Measurements from ENCODE around the gene BCL11A.

The BCL11A gene

DNA sequence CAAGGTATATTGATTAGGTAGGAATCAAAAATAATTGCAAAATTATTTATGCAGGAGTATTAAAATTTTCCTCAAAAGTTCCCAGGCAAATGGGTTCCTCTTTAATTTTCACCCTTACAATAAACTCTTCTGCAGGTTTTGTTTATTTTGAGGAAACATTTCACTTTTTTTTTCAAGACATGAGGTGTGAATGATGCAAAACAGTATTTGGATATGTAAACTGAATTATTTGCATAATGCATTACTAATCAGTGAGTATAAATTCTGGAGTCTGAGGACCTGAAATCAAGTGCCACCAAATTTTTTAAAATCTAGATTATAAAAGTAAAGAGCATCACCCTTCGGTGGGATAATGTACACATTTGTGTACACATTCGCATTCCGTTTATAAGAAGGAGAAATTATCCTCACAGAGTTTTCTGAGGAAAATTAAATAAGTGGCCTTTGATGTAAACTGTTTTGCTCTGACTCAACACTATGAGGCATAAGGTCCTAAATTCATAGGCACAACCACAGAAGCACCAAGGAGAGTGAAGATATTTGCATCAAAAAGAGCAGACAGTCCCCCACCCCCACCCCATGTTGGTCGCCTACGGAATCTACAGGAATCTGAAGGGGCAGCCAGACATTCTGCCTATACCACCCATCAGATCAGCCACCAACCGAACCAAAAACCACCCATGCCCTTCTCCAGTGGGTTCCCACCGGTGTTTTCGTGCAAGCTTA is 33.1 kb downstream of the BCL11A start:
- DNase-seq, result no peak
- TF ChIP-seq POLR2A (IDR thresholded peaks at IDR 0.05; ENCODE audit: low read length), result no peak
- TF ChIP-seq GATA1 (IDR thresholded peaks at IDR 0.05; ENCODE audit: low read depth, low read length), result no peak

DNA sequence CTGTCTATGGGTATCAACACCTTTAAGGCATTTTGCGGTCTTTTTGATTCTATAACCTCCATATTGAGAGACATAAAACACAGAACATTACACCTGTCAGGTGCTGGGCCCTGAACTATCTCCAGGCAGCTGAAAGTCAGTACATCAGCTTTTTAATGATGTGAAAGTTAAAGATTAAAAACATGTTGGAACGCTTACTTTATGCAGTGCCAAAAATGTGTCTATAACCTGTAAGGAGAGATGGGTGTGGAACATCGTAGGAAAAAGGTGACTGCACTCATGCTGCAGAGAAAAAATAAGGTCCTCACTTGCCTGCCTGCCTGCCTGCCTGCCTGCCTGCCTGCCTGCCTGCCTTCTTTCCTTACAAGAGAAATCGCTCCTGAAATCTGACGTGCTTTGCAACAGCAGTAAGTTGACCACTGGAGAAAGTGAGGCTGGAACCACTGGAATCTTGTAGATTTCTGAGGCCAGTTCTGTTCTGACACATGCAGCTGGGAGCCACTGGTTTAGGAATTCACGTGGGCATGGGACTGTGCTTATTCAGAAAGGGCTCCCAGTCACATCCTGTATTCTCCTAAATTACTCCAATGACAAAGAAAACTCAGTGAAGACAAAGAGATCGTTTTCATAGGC is 34.1 kb downstream of the BCL11A start:
- no peak for TF ChIP-seq GATA1 (IDR thresholded peaks at IDR 0.05; ENCODE audit: low read depth, low read length)
- no peak for TF ChIP-seq POLR2A (IDR thresholded peaks at IDR 0.05; ENCODE audit: low read length)

DNA sequence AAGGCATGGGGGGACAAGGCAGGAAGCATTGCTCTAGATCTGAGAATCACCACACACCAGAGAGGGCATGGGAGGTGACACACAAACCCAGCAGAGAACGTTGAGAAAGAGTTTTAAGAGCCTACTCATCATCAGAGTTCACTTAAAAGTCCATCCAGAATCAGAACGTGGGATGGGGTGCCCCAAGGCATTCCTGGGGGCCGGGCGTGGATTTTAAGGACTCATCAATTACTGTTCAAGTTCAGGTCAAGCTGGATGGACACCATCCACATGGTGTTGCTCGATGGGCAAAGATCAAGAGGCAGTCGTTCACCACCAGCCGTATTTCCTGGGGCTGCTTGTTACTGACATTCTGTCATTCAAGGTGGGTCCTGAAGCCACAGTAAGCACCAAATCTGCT is 34.9 kb downstream of the BCL11A start:
- TF ChIP-seq POLR2A (IDR thresholded peaks at IDR 0.05; ENCODE audit: low read length), result no peak
- TF ChIP-seq GATA1 (IDR thresholded peaks at IDR 0.05; ENCODE audit: low read depth, low read length), result no peak
- DNase-seq, result no peak

More for the DNA sequence above, 34.1 kb downstream of the BCL11A start:
- no peak for DNase-seq

DNA sequence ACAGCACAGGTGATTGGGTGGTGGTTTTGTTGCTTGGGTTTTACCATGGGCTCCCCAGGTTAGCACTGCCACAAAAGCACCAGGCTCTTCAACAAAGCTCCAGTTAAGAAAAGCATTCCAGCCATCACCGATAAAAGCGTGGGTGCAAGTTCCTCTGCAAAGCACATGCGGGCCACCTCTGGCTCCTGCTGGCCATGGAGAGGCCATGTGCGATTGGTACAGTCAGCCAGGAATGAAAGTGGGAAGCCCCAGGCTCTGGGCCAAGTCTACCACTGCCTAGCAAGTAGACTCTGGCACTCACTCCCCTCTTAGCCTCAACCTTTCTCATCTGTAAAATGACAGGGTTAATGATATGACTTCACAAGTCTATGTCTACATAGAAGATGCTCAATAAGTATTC is 36.0 kb downstream of the BCL11A start:
- TF ChIP-seq POLR2A (IDR thresholded peaks at IDR 0.05; ENCODE audit: low read length) (no peak), GATA1 (IDR thresholded peaks at IDR 0.05; ENCODE audit: low read depth, low read length) (no peak)
- no peak for DNase-seq

DNA sequence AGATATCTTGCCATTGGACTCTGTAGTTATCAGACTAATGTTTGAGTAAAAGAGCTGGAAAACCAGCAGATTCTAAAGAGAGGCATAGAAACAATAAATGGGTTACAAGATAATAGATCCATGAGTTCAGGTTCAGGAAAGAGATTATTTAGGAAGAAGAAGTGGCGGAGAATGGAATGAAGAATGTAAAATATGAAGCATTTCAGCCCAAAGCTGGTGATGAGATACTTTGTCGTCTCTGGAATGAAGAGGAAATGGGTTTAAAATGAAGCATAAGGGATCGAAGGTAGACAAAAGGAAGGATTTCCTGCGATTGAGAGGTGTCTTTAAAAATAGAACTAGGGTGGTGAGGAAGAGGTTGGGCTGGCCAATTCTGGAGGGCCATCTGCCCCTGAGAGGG is 36.6 kb downstream of the BCL11A start:
- TF ChIP-seq POLR2A (IDR thresholded peaks at IDR 0.05; ENCODE audit: low read length), result no peak
- TF ChIP-seq GATA1 (IDR thresholded peaks at IDR 0.05; ENCODE audit: low read depth, low read length), result no peak
- no peak for DNase-seq

DNA sequence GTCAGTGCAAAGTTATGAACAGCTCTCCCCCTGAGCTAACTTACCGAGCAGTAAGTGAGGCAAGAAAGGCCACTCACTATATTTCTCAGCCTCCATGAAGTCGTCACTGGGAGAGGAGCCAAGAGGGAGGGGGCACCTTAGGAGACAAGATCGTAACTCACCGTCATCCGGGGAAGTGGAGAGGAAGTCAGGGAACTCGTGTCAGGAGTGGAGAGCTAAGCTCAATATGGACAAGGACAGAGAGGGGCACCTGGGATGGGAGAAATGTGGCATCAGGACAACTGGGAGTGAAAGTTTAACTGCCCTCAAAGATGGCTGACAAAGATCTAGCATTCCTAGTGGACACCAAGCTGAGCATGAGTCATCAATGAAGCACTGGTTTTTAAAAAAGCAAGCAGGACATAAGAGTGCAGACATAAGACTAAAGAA is 37.1 kb downstream of the BCL11A start:
- TF ChIP-seq POLR2A (IDR thresholded peaks at IDR 0.05; ENCODE audit: low read length) (no peak), GATA1 (IDR thresholded peaks at IDR 0.05; ENCODE audit: low read depth, low read length) (no peak)
- peak in 1 of 2 experiments; percentile 40 for DNase-seq

DNA sequence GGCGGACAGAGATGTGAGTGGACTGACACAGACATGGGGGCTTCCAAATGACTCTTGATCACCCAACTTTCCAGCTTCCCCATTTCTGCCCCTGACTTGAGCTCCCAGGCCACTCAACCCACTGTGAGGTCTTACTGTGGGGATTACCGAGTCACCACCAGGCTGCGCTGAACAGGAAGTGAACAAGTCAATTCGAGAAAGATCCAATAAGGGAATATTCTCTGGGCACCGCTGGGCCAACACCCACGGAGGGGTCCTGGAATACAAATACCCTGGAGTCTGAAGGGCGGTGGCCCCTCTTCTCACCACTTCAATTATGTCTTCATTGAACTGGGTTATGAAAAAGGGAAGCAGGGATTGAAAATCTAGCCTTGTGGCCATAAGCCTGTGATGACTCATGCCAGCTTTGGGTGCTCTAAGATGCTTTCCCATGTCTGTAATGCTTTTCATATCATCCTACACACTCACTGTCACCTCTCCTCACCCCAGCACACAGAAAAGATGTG is 37.7 kb downstream of the BCL11A start:
- TF ChIP-seq POLR2A (IDR thresholded peaks at IDR 0.05; ENCODE audit: low read length), result no peak
- TF ChIP-seq GATA1 (IDR thresholded peaks at IDR 0.05; ENCODE audit: low read depth, low read length), result no peak
- peak in 1 of 2 experiments; percentile 18 for DNase-seq

DNA sequence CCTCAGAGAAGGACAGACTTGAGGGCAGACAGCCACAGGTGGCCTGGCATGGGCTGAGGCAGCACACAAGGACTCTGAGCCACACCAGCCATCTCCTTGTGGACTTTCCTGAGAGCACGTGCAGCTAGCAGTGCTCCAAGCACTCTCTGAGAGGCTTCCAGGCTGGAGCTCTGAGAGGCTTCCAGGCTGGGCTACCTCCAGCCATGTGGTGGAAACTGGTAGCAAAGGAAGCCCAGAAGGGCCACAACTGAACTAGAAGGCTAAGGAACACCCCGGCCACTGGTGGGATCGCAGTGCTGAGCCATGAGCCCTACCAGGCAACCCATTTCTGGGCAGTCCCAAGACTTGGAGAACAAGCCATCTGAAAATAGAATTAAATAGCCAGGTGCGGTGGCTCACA is 39.5 kb downstream of the BCL11A start:
- no peak for DNase-seq

DNA sequence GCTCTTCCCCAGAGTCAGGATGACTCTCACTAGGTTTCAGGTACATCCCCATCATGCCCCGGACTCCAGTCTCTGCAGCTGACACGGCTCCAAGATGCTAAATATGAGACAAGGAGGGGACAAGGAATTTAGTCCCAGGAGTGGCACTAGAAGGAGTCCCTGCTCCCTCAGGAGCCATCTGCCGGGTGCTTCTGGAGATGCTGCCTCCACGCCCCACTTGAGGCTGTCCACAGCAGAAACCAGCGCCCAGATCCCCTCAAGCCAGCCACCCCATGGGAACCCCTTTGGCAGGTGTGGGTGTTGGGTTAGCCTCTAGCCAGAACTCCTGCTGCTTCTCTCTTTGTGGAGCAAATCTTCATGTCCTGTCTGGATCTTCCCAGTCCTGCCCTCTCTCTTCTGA is 40.3 kb downstream of the BCL11A start:
- no peak for TF ChIP-seq POLR2A (IDR thresholded peaks at IDR 0.05; ENCODE audit: low read length)
- no peak for TF ChIP-seq GATA1 (IDR thresholded peaks at IDR 0.05; ENCODE audit: low read depth, low read length)

More for the DNA sequence above, 39.5 kb downstream of the BCL11A start:
- no peak for TF ChIP-seq POLR2A (IDR thresholded peaks at IDR 0.05; ENCODE audit: low read length)
- TF ChIP-seq GATA1 (IDR thresholded peaks at IDR 0.05; ENCODE audit: low read depth, low read length), result no peak

DNA sequence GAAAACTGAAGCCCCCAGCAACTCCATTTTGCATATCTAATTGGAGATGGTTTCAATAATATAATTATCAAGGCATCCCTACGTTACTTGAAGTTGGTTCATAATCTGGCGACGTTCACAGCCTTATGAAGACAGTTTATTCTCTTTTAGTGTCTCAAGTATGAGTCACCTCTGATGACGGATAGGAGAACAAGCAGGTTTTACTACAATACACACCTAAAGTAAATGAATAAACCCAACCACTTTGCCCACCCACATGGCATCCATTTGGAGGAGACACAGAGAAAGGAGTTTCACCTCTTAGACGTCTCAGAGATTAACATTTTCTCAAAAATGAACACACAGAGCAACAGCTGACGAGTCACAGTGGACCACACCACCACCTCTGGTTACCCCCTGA is 40.8 kb downstream of the BCL11A start:
- TF ChIP-seq GATA1 (IDR thresholded peaks at IDR 0.05; ENCODE audit: low read depth, low read length) (no peak), POLR2A (IDR thresholded peaks at IDR 0.05; ENCODE audit: low read length) (no peak)
- DNase-seq, result no peak

More for the DNA sequence above, 40.3 kb downstream of the BCL11A start:
- no peak for DNase-seq

DNA sequence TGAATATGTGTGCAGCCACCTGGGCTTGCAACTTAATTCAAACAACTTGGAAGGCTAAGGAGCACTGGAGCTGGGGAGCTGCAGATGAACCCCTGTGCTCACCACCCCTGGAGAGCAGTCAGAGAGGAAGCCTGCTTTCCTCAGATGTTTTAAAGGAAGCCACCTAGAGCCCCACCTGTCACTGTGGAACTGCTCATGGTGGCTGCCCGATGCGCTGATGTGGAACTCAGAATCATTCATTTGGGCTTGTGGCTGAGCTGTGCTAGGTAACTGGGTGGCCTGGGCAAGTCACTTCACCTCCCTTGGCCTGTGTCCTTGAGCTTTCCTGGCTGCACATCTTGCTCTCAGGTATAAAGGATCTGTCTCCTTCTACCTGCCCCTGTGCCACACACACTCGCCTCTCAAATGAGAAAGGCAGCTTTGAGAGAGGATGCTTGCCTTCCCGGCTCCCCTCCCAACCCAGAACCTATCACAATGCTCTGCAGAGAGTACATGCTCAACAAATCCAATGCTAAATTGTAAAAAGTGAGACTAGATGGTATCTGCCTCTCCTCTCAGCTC is 41.3 kb downstream of the BCL11A start:
- no peak for DNase-seq
- TF ChIP-seq POLR2A (IDR thresholded peaks at IDR 0.05; ENCODE audit: low read length), result no peak
- TF ChIP-seq GATA1 (IDR thresholded peaks at IDR 0.05; ENCODE audit: low read depth, low read length), result no peak

DNA sequence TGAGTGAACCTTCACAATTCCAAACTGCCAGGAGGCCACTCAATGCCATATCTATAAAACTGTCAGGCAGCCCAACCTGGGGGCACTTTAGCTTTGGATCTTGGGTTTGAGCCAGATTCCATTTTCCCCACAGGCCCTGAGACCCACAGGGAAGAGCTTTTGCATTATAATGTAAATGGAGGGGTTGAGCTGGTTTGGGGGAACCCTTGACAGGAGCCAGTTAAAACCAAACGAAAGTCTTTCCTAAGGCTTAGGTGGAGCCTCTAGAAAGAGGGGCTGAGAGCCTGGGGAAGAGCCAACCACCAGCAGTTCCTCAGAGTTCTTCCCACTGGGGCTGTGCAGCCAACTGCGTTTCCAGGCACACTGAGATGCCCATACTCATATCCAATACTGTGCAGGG is 42.7 kb downstream of the BCL11A start:
- TF ChIP-seq GATA1 (IDR thresholded peaks at IDR 0.05; ENCODE audit: low read depth, low read length) (no peak), POLR2A (IDR thresholded peaks at IDR 0.05; ENCODE audit: low read length) (no peak)

DNA sequence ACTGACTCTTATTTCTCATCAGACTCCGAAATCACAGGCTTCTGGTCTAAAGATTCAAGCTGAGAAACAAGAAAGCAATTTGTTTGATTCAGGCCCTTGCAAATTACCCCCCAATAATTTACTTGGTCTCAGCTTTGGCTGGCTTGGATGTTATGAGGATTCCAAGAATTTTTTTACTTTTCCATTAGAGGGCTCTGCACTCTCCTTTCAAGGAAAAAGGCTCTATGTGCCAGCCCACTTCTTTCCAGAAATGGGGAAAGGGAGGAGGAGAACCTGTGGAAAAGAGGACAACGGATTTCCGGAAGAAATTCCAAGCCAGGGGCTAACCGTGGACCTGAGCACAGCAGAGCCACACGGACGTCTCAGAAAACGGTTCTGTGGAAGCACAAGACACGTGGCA is 44.4 kb downstream of the BCL11A start:
- no peak for TF ChIP-seq GATA1 (IDR thresholded peaks at IDR 0.05; ENCODE audit: low read depth, low read length)
- no peak for TF ChIP-seq POLR2A (IDR thresholded peaks at IDR 0.05; ENCODE audit: low read length)
- DNase-seq, result no peak

More for the DNA sequence above, 42.7 kb downstream of the BCL11A start:
- no peak for DNase-seq

DNA sequence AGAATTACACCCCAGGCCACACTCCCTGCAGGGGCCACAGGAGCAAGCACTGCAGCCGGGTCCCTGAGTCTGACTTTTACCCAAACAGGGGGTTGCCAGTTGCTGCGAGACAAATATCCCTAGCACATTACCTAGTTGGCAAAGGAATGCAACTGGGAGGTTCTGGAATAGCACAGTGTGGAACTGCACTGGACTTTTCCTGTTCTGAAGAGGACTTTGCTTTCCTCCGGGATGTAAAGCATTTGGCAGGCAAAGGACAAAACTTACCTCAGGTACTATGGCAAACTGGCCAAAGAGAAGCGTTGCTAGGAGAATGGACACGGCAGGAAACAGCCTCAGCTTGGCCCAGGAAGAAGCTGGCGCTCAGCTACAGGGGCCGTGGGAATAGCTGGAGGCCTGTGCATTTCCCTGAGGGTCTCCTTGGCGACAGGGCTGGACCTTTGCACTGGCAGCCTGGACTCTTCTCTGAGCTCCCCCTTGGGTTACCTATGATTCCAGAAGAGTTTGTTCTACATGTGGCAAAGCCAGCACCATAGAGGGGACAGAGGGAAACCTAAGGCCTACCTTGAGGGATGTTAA is 45.0 kb downstream of the BCL11A start:
- DNase-seq, result no peak
- TF ChIP-seq GATA1 (IDR thresholded peaks at IDR 0.05; ENCODE audit: low read depth, low read length), result no peak
- no peak for TF ChIP-seq POLR2A (IDR thresholded peaks at IDR 0.05; ENCODE audit: low read length)

All from erythroblast (primary cell).